NCI-H446 treated with DMSO at 0.1 percent for 48 hours (cell line): ENCODE results near the gene KRTAP10-1.
"Not testable (repeated sequence)": the region's sequence is repeated elsewhere in the genome, so short reads cannot be mapped to it uniquely, and the experiment has no call there.

Experiments
- DNase-seq: peaks from one replicate; lab custom pipeline; 2025; lab: John Stamatoyannopoulos, UW

KRTAP10-1 gene

DNA sequence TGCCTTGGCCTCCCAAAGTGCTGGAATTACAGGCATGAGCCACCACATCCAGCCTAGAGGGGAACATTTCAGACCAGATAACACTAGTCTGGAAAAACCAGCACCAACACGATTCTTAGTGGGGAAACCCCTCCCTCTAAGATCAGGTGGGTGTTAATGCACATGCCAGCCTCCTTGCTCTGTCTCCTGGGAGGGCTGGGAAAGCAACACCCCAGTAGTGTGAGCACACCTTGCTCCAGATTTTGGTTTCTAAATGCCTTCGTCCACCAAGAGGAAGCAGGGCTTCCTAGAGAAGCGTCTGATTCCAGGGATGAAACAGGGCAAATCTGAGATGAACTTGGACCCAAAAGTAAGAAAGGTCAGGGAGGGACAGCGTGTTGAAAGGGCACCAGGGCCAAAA is 31.3 kb upstream of the KRTAP10-1 start:
- DNase-seq: no peak

DNA sequence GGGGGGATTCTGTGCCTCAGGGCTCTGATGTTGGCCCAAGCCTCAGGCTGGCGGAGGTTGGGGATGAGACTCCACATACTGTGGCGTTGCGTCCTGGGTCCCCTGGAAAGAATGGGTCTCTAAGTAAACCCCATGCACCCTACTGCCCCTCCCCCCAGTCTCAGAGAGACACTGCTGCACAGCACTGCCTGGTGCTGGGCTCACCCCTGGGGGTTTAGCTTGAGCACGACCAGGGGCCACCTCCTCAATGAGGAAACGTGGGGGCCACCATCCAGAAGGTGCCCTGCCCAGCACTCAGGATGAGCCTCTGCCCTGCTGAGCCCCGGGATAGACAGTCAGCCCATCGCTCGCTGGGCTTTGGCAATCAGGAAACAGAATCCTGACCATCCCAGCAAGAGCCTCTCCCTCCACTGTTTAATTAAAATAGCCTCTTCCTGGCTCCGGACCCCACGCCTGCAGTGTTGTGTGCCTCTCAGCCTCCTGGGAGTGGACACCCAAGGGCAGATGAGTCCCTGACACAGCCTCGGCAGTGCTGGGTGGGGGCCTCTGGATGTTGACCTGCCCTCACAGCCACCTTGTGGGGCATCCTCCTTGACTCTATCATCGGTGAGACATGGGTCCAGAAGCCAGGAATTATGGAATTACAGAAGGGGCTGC is 30.0 kb upstream of the KRTAP10-1 start:
- DNase-seq: no peak

DNA sequence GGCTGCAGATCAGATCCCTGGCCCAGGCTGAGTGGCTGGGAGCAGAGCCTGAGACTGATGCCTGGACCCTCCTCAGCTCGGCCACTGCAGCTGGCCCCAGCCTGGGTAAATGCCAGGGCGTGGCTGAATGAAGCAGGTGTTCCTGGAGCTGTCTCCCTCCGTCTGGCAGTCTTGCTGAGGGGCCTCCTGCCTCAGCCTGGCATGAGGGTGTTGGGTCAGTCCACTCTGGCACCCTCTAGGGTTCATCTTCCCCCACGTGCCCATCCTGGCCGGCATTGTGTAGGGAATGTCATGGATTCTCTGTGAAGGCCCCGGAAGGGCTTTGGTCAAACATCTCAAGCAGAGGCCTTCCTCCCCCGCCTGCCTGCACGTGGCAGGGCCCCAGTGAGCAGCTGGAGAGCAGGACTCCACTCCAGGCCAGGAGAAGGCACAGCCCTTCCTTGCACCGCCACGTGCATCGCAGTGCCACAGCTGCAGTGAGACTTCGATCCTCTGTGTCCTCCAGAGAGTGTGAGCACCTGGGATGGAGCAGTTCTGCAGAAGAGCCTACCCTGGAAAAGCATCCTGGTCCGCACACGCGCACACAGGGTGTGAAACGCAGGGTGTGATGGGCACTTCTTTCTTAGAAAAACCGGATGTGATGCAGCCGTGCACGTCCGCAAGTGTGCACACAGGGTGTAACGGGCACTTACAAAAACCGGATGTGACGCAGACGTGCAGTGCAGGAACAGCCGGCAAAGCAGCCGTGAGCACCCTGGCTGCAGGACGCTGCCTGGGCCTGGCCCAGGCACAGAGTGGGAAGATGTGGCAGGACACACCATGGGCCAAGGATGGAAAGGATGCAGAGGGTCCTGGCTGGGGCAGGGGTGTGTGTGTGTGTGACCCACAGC is 28.9 kb upstream of the KRTAP10-1 start:
- DNase-seq: no peak

DNA sequence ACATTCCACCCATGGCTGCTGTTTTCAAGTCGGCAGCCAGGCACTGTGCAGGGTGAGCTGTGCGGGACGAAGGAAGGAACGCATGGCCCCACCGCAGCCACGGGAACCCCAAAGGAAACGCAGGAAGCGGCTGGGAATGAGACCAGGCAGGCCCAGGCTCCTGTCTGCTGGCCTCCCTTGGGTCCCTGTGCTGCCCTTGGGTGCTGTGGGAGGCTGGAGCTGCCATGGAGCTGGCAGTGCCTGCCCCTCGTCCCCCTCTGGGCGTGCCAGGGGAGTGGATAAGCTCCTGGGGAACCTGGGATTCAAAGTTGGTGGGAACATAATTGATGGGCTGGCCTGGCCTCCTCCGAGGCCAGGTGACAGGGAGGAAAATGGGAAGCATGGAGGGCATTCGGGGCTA is 28.3 kb upstream of the KRTAP10-1 start:
- no peak for DNase-seq

DNA sequence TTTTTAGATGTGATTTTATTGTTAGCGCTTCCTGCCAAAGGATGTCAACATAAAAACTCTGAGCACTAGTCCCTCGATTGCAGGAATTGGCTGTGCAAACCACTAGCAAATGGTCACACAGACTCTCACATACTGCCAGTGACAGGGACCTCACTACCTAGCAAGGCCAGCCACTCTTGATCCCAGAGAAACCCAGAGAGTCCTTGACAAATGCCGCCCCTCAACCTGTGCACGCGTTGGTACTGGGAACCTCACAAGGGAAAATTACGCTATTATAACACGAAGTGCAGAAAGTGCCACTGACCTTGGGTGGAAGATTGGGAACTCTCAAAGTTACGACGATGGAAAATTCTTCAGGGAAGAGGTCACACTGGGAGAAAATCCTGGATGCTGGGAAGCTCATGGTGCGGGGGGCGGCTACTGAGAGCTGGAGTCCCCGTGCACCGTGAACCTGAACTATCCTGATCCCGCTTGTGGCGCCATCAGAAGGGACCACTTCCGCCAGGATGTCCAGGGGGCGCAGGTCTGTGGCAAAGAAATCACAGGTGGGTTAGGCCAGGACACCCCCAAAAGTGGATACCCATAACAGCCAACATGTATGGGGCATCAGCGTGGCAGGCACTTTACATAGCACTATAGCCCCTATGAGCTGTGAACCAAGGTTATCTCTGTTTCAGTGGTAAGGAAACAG is 27.6 kb upstream of the KRTAP10-1 start:
- DNase-seq: no peak

DNA sequence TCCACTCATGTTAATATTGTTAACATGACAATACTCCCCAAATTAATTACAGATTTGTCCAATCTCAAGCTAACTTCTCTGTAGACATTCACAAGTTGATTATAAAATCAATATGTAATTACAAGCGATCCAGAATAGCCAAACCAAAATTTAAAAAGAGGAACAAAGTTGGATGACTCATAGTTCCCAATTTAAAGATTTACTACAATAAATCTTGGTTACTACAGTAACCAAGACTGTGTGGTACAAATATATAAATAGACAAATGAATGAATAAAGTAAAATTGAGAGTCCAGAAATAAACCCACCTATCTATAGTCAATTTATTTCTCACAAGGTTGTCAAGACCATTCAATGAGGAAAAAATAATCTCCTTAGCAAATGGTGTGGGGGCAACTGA is 26.4 kb upstream of the KRTAP10-1 start:
- no peak for DNase-seq

DNA sequence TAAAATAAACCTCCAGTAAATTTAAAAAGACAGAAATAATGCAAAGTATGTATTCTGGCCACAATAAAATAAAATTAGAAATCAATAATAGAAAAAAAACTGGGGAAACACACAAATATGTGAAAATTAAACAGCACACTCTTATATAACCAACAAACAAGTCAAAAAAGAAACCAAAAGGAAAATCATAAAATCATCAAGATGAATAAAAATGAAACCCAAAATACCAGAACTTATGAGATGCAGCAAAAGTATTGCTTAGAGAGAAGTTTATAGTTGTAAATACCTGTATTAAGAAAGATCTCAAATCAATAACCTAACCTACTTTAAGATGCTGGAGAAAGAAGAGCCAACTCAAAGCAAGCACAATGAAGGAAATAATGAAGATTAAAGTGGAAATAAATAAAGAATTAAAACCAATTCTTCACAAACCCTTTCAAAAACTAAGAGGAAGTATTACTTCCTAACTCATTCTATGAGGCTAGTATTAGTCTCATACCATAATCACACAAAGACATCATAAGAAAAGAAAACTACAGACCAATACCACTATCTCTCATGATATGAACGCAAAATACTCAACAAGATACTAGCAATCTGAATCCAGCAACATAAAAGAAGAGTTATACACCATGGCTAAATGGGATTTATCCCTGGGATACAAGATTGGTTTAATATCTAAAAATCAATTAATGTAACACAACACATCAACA is 25.0 kb upstream of the KRTAP10-1 start:
- DNase-seq: no peak

DNA sequence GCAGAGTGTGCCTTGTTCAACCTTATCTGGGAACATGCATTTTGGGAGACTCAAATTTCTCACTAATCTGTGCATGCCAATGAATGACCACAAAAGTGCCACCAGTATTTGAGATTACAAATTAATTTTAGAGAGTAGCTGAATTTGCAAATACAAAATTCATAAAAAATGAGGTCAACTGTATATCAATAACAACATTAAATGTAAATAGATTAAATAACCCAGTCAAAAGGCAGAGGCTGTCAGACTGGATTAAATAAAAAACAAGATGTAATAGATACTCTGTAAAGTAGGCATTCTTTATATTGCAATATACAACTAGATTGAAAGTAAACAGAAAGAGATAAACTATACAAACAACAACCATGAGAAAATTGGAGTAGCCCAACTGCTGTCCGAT is 24.1 kb upstream of the KRTAP10-1 start:
- no peak for DNase-seq

DNA sequence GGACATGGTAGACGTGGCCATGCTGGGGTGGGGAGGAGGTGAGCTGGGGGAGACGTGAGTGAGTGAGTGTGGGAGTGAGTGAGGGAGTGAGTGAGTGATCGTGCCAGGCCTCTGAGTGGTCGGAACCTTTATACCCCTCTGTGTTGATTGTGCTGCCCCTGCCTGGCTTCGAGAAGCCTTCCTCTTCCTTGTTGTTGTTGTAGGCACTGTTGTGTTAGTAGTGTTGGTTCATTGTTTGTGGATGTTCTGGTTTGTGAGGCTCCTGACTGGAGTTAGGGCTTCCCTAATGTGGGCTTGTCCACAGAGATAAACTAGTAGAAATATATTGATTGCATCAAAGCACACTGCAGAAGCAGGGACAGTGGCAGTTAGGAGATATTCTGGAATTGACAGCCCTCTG is 18.7 kb upstream of the KRTAP10-1 start, which contains the start of gene KRTAP10-3:
TSS of gene KRTAP10-3 (minus strand) at position 101 of the 400 bp plus-strand sequence. CDS start at position 21, 80 bp downstream.
- no peak for DNase-seq

DNA sequence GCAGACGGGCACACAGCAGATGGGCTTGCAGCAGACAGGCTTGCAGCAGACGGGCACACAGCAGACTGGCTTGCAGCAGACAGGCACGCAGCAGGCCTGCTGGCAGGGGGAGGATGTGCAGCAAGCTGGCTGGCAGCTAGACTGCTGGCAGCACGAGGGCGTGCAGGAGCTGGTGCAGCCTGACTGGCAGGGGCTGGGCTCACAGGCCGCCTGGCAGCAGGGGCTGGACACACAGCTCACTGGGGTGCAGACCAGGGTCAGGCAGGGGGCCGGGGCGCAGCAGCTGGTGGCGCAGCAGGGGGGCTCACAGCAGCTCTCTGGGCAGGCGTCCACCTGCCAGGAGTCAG is 18.3 kb upstream of the KRTAP10-1 start:
- not testable (repeated sequence) for DNase-seq

DNA sequence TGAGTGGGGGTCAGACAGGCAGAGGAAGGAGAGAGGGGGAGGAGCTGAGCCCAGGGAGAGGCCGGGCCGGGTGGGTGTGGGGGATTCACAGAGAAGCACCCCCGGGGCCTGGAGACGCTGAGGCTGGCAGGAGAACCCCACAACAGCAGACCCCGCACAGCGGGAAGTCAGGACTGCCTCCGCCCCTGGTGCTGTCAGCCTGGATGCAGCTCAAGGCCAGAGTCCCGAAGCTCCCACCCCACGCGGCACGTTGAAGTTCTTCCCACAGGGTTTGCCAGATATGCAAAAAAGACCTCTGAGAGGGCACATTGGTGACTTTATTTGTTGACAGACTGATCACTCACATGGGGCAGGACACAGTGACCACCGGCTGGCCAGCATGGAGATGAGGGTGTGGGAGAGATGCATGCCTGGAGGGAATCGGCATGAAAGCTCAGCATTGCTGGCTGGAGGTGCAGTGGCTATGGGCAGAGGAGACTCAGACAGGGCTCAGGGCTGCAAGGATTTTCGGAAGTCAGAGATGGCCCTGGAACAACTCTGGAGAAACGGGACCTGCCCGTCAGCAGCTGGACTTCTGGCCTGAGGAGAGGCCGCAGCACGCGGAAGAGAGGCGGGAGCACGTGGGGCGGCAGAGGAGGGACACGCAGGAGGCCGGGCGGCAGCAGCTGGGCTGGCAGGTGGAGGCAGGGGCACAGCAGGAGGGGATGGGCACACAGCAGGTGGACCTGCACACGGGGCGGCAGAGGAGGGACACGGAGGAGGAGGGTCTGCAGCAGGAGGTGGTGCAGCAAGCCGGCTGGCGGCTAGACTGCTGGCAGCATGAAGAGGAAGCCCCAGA is 17.7 kb upstream of the KRTAP10-1 start:
- DNase-seq: no peak

DNA sequence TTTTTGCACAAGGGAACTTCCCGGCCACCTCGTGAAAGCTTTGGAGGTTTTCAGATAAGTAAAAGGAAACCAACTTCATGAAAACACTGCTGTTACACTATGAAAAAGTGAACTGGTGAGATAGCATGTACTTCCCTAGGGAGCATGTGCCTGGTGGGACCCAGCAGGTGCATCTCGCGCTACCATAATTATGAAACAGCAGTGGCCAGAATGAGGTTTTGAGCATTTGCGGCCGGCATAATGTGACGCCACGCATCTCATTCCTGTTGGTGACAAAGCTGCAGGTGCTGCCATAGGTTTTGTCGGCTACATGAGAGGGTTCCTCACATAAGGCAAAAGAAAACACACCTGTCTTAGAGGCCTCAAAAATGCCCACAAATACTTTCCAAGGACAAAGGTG is 16.9 kb upstream of the KRTAP10-1 start:
- no peak for DNase-seq

DNA sequence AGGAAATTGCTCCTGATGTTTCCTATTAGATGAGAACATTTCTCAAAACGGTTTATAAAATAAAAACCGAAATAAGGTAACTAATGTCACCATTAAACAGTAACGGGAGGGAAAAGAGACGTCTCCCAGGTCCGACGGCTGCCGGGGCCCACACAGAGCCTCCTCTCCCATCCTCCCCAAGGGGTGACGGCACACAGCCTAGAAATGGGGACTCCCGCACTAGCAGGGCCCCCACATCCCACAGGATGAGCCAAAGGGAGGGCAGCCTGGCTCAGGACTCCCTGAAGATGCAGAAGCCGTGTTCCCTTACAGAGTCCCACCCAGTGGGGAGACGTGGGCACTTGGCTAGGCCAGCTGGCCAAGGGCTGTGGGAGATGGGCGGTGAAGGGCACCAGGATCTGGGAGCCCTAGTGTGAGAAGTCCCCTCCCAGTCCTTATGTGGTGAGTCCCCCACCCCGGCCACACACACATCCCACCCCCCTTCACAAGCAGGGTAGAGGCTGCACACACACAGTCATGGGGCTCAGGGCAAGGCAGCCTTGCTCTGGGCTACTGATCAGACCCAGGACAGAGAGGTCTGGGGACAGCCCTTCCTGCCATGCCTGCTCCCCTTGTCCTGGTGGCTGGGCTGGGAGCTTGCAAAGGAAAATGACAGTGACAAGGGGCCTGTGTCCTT is 15.3 kb upstream of the KRTAP10-1 start:
- no peak for DNase-seq

DNA sequence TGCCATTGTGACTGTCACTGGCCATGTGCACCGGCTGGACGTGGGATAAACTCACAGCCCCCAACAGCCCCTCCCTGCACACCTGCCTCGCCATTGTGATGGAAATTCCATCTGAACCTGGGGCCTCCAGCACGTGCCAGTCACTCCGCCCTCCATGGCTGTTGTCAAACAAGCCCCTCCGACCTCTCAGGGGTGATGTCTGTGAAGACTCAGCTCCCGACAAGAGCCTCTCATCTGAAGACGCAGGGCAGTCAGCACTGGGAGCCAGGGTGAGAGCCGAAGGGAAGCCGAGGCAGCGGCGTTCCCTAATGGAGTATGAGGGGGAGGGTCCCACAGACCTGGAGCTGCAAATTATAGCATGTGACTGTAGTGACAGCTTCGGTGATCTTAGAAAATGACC is 12.7 kb upstream of the KRTAP10-1 start:
- DNase-seq: no peak

DNA sequence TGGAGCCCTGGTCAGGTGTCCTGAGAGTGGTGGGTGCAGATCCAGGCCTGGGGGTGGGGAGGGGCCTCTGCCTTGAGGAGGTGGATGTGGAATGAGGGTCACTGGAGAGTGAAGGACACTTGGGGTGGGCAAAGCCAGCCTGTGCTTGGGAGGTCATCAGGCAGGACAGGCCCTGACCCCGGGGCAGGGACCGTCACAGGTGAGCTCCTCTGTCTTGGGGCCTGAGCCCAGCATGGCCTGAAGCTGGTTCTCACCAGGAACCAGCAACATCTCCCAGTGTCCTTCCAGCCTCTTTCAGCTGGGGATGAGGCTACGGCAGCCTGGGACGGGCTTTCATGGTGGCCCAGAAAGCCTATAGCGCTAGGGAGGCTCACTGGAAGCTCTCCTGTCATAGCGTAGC is 12.1 kb upstream of the KRTAP10-1 start:
- no peak for DNase-seq

DNA sequence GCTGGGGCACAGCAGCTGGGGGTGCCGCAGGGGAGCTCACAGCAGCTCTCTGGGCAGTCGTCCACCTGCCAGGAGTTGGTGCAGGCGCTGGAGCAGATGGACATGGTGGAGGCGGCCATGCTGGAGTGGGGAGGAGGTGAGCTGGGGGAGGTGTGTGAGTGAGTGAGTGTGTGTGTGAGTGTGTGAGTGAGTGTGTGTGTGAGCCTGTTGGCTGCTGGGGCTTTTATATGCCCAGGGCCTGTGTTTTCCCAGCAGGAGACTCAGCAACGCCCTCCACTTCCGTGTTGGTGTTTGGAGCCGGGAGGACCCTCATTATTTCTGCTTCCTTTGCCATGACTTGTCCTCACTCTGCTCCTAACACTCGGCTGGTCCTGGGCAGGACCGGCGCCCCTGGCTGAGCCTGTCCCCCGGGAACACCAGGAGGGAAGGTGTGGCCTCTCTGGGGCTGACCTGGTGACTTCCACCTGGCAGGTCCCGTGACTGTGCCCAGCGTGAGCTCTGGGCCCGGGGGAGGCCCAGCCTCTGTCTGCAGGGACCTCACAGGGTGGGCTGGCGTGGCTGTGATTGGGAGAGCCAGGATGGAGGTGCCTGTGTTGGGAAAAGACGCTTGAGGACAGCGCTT is 11.5 kb upstream of the KRTAP10-1 start, which contains the start of gene KRTAP10-2:
TSS of gene KRTAP10-2 (minus strand) at position 166 of the 622 bp plus-strand sequence. CDS start at position 119, 47 bp downstream.
- no peak for DNase-seq

DNA sequence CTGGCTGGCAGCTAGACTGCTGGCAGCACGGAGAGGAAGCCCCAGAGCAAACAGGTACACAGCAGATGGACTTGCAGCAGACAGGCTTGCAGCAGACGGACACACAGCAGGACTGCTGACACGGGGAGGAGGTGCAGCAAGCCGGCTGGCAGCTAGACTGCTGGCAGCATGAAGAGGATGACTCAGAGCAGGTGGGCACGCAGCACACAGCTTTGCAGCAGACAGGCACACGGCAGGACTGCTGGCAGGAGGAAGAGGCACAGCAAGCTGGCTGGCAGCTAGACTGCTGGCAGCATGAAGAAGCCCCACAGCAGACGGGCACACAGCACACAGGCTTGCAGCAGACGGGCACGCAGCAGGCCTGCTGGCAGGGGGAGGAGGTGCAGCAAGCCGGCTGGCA is 10.8 kb upstream of the KRTAP10-1 start:
- no peak for DNase-seq

DNA sequence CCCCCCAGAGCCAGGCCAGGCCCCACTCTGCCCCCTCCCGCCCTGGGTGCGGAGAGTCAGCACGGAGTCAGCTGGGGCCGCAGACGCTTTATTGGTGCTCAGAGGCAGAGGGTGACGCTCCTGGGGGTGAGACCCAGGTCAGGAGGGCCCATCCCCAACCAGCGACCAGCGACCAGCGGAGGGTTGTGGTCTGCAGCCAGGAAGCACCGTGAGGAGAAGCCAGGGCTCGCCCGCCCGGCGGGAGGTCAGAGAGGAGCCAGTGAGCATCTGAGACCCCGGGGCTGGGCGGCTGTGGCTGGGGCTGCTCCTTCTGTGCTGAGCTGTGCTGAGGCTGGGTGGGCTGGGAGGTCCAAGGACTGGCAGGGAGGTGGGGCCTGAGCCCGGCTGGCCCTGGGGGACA is 10.3 kb upstream of the KRTAP10-1 start:
- DNase-seq: not testable (repeated sequence)

DNA sequence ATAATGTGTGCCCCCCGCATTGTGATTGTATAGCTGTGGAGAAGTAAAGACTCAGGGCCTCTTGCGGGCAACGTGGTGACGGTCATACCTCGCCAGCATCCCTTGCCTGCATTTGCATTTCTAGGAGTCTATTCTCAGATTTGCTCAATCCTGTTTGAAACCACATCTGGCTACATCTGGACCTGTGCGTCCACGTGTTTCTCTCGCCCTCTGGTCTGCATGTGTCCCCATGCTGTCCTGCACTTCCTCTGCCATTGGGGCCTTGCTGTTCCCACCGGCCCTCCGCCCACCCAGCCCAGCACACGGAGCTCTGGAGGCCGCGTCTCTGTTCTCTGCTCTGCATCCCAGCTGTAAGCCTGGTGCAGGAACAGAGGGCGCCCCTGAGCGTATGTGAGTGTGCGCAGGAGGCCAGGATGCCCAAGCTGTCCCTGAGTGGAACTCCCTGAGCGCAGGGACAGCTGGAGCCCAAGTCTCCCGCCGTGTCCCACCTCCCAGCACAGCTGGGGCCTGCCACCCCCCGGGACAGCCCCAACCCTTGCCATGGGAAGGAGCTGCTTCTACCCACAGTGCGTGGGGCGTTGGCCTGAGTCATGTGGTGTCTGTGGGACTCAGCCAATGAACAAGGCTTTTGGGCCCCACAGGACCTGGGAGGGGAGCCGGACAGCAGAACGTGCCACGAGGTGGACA is 9.7 kb upstream of the KRTAP10-1 start:
- no peak for DNase-seq

DNA sequence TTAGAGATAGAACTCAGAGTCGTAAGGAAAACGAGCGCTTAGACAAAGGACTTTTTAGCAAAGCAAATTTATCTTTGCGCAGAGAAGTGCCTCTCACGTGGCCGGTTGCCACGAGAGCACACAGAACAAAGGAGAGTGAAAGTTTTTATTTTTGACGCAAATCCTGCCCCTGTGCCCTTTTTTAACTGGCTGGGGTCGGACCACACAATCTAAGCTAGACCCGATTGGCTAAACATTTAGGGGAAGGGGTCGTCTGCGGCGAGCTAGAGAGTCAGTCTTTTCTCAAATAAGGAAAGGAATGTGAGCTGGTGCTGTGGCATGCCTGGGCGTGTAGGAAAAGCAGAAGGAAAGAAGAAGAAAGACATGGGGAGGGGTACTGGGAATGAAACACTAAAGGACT is 8.9 kb upstream of the KRTAP10-1 start:
- DNase-seq: no peak
